Measurements from ENCODE around the gene NFXL1.

NFXL1 gene

GRCh38 chr4:47830265-47831025, 83.9 kb downstream of the NFXL1 start:
- no peak for DNase-seq

GRCh38 chr4:47829438-47829837, 84.9 kb downstream of the NFXL1 start:
- no peak for DNase-seq

GRCh38 chr4:47827343-47828047, 86.9 kb downstream of the NFXL1 start:
- no peak for DNase-seq

DNA sequence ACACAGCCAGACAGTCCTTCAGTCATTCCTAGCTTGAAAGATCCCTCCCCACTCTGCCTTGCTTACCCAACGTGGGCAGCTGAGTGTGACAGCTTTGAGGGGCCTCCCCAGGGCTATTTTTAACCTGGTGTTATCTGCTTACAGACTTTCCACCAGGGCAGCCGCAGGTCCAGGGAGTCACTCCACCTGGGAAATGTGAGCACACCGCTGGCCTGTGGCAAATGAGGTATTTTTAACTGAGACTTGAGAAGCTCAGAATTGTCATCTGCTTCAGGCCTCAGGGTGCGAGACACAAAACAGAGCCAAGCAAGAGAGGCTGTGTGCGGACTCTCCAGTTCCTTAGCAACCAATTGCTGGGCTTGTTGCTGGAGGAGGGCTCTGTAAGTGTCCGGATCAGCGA, 89.5 kb downstream of the NFXL1 start:
- DNase-seq = no peak

GRCh38 chr4:47819178-47819577, 95.2 kb downstream of the NFXL1 start:
- DNase-seq = no peak

DNA sequence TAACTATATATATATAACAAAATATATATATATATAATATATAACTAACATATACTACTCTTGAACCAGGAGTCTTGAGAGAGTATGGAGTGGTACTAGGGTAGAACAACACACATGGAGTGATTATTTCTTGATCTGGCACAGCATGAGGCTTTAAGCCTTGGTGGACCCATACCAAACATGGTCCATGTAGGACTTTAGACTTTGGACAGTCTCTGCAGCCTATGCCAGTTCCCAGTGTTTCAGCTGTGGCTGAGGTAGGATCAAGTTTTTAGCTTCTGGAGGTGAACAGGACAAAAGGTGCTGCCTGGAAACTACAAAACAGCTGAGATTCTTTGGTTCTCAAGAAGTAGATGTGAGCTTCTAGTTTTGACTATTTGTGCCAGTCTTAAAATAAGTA, 97.1 kb downstream of the NFXL1 start:
- DNase-seq = no peak

DNA sequence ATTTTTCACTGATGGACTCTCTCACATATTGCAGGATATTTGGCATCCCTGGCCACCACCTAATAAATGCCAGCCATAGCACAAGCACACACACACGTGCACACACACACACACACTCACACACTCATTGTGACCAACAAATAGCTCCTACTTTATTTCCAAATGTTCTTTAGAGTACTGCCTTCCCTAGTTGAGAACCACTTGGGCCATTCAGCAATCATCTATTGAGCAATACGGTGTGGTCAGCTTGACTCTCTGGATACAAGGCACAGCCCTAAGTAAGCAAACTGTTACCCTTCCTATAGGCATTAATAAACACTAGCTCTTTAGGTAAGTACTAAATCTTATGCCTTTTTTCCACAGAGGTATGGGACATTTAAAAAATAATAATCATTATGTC, 97.6 kb downstream of the NFXL1 start:
- DNase-seq = no peak

- no peak for DNase-seq
These were observed 99.6 kb downstream of the NFXL1 start for GRCh38 chr4:47814618-47815295.

DNA sequence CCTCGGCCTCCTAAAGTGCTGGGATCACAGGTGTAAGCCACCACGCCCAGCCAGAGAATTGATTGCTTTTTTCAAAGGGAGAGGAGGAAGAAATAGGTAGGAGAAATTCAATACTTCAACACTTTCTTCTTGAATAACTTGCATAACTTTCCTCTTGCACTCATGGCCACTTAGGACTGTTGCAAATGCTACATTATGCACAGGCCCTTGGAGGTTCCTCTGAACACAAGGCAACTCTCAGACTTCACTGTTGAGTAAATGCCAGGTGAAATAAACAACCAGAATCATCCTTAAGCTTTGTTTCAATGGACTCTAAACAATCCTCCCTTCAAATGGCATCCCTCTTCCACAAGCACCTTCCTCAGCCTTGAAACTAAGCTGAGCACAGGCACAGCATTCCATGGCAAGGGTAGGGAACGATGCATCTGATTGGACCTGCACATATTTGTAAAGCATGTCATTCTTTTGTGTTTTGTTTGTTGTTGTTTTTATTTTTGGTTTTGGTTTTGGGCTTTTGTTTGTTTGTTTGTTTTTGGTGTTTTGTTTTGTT, 104.7 kb downstream of the NFXL1 start:
- no peak for DNase-seq

GRCh38 chr4:47804598-47804997, 109.8 kb downstream of the NFXL1 start:
- no peak for DNase-seq

GRCh38 chr4:47801481-47802002, 112.8 kb downstream of the NFXL1 start:
- DNase-seq = no peak

GRCh38 chr4:47798165-47798564, 116.2 kb downstream of the NFXL1 start:
- DNase-seq = no peak

All from GF-D8 (cell line).